Stimulated activated CD4-positive, alpha-beta T cell treated with anti-CD3 and anti-CD28 coated beads, Interleukin-2, amount 100 ng/mL, for 48 hours (primary cell): ENCODE measurements around the gene PFN3.

Source experiments
- DNase-seq, 2 donors: peaks; one replicate each; pipeline ENCODE4 v3.0.0-alpha.2; 2020

PFN3 gene

DNA sequence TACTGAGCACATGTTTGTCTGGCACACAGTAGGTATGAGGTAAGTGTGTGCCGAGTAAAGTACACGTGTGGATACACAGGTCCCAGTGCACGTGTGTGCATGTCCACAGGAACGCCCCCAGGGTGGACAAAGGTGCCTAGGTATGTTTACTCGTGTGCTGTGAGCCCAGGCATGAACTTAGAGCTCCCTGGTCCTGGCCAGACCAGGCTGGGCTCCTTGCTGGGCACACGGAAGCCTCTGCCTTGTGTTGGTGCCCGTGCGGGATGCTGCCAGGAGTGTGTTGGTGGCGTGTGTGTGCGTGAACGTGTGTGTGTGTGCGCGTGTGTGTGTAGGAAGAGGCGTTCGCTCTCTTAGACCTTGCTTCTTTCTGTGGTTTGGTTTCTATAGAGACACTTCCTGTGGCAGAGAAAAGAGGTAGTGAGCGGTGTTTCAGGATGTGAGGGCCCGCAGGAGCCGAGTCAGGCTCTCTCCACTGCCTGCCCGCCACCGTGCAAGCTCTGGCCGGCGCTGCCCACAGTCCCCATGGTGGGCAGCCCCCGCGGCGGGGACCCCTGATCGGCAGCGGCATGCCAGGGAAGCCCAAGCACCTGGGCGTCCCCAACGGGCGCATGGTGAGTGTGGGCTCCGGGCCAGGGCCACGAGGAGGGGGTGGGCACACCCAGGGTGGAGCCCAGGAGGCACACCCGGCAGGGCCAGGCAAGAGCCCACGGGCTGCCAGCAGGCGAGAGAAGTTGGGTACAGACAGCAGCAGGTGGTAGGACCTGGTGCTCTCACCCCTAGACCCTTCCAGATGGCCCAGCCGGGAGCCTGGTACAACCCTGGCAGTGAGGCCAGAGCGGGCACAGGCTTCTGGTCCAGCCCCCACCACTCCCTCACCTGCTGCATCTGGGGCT lies 42.8 kb downstream of the PFN3 start, which contains the start of gene RGS14:
Gene RGS14, plus strand, starts transcription at position 466 of the 893 bp plus-strand sequence. Its CDS starts 101 bp downstream, at position 567.
- DNase-seq: peak; percentile 40 to 41

DNA sequence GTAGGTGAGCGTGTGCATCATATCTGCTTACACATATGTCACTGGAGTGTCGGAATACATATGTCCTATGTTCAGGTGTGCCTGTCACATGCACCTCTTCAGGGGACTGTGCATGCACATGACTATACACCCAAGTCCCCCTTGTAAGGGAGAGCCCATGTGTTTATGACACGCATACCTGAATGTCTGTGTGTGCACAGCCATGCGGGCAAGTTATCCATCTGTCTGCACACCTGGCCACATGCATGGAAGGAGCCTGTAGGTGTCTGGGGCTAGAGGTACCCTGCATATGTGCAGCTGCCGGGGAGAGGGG lies 43.4 kb downstream of the PFN3 start:
- no peak for DNase-seq

DNA sequence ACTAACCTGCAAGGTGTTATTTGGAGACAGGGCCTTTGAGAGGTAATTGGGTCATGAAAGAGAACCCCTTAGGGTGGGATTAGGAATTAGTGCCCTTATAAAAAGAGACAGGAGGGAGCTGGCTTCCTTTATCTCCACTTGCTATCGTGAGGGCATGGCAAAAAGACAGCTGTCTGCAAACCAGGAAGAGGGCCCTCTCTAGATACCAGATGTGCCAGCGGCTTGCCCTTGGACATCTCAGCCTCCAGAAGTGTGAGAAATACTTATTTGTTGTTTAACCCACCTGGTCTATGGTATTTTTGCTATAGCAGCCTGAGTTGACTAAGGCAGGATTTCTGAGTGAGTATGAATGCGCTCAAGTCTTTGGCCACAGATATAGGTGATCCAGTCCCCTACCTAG lies 43.7 kb downstream of the PFN3 start:
- no peak for DNase-seq

DNA sequence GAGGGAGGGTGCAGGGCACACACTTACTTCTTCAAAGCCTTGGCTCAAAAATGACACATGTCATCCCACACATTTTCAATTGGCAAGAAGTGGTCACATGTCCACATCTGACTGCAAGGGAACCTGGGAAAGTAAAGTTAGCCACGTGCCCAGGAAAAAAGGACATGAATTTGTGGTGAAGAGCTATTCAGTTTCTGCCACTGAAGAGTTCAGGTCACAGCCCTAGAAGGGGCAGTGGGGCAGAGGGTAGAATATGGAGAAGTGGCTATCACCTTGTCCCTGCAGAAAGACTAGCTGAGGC lies 44.6 kb downstream of the PFN3 start:
- DNase-seq: no peak

DNA sequence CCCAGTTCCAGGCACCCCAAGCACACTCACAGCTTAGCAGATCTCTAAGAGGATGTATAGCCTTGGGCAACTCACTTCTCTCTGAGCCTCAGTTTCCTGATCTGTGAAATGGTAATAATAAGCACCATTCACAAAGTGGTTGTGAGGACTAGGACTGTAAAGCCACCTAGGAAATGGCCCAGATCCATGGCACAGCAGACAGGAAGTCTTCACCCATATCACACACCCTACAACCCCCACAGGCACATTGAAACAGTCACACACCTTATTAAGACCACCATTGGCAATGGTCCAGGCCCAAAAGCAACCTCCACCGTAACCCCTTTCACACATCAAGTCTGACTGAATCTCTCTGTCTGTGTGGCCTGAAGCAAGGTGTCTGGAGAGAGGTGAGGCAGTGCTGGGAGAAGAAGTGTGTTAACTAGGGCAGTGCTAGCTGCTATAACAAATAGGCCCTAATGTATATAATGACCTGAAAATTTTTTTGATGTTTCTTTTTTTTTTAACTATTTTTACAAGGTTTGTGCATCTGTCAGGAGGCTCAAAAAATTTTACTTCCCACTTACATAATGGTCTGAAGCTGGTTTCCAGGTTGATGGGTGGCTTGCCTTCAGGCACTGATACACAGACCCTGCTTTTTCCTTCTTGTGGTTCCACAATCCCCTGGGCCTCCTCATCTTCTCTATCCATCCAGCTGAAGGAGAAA lies 45.1 kb downstream of the PFN3 start:
- DNase-seq: no peak

DNA sequence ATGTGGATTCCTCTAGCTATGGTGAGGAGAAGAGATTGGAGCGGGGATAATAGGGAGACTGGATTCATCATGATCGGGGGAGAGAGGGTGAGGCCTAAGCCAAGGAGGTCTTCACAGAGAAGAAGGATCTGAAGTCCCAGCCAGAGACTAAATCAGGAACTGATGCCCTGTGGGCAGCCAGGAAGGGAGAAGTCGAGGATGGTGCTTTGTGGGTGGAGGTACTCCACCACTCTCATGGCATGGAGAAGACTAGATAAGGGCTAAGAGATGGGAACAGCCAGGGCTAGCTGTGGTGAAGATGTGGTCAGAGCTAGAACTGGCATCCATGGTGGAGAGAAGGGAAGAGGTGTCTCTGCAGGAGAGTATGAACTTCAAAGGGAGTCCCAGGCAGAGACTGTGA lies 45.8 kb downstream of the PFN3 start:
- no peak for DNase-seq

DNA sequence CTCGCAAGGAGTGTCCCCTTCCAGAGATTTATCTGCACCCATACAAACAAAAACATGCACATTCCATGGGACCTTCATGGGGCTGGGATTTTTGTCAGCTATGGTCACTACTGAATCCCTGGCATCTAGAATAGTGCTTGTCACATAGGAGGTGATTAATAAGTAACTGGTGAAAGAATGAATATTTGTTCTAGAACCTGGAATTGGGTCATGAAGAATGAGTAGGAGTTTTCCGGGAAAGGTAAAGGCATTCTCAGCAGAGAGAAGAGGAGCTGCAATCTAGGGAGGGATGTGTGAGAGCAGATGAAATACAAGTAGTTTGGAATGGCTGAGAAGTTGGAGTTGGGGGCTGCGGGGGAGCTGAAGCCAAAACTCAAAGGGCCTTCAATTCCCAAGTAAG lies 46.2 kb downstream of the PFN3 start:
- no peak for DNase-seq

DNA sequence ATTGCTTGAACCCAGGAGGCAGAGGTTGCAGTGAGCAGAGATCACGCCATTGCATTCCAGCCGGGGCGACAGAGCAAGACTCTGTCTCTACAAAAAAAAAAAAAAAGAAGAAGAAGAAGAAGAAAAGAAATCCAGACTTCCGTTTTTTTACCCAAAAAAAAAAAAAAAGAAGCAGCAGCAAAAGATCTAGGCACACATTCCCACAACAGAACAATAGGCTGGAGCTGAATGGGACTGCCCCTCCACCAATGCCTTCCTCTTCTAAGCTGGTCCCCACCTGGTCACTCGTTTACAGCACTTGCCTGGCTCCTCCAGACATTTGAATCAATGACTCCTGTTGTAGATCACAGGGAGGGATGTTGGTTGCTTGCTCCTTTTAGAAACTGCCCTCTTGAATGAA lies 47.4 kb downstream of the PFN3 start:
- DNase-seq: no peak

DNA sequence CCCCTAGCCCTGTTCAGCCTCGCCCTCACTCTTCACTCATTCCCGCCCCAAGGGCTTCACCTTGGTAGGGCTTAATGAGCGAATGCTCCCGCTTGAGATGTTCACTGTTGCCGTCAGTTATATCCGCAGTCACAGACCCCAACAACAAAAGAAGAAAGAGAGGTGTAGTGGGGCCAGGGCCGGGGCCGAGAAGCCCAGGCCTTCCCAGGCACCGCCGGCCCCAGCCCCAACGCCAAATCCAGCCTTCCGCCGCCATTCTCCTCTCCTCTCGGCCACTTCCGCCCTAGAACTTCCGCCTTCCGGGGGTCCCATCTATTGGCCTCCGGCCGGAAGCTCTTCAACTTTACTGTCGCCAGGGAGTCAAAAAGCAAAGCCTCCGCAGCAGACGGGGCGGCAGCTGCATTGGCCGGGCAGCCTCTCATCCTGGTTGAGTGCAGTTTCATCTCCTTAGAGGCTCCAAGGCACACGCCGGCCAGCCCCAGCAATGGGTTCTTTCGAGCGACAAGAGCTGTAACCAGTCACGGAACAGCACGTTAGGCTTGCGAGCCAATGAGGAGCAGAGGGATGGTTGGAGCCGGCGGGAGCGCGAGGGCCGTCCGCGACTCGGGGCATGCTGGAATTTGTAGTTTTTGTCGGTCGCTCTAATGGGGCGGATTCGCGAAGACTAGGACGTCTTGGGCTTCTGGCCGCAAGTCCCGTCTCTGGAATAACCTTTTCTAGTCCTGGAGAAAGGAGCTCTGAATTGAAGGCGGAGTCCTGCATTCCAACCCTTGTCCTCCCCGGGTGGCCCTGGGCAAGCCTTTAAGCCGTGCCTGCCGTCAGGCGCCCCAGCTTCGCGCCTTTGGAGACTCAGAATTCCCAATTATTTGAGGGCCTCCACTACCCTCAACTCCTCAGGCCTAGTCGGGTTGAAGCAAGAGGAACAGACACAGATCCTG lies 48.8 kb downstream of the PFN3 start, which contains the start of gene LMAN2:
Gene LMAN2, minus strand, starts transcription at position 277 of the 938 bp plus-strand sequence. Its CDS starts 21 bp downstream, at position 256.
- DNase-seq: peak; percentile 83 to 85

DNA sequence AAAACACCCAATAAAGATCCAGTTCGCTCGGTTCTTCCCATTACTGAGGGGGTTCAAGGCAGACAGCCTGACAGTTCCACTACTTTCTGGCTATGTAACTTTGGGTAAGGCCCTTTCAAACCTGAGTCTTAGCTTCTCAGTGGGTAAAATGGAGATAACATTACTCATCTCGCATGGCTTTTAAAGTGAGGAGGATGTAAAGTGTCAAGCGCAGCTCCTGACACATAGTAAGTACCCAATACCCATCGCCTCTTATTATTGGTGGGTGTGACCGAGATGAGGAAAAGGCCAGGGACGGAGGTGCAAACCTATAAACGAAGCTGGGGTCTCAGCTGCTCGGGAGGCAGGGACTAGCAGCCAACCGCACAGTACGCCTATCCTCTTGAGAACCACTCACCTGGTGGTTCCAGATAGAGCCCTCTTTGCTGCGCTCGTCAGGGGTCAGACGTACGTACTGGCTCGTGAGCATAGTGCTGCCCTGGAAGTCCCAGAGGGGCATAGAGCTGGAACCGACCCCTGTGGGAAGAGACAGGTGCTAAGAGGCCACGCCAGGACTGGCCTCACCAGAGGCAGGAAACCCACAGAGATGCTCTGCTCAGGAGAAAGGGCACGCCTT lies 49.6 kb downstream of the PFN3 start:
- DNase-seq: no peak
